ENCODE data around the gene NKAP. TPM values are rescaled to one million over a fixed set of nuclear protein-coding genes. Genes with fewer than 3 reads are reported as not detected.
"Not testable (repeated sequence)": the region's sequence is repeated elsewhere in the genome, so short reads cannot be mapped to it uniquely, and the experiment has no call there.

The NKAP gene
- total and polyA plus RNA-seq, 2 experiments from 2014 or later, result 4.8 to 10.4 TPM

DNA sequence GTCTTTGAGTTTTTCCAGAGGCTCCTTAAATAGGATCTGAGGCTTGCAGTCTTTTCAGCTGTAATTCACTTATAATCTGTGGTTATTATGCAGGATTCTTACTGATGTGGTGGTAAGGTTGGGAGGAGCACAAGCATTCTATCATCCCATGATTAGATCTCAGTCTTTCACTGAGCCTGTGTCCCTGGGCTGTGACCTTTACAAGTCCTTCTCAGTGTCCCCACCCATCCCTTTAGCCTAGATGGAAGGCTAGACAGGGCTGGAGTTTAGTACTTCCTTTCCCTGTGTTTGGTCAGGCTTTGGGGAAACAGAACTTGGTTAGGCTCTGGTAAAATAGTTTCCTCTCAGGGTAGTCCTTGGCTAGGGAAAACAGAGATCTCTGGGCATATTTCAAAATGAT, 17.1 kb upstream of the NKAP start (continued):
- TF ChIP-seq, protein P1, sequence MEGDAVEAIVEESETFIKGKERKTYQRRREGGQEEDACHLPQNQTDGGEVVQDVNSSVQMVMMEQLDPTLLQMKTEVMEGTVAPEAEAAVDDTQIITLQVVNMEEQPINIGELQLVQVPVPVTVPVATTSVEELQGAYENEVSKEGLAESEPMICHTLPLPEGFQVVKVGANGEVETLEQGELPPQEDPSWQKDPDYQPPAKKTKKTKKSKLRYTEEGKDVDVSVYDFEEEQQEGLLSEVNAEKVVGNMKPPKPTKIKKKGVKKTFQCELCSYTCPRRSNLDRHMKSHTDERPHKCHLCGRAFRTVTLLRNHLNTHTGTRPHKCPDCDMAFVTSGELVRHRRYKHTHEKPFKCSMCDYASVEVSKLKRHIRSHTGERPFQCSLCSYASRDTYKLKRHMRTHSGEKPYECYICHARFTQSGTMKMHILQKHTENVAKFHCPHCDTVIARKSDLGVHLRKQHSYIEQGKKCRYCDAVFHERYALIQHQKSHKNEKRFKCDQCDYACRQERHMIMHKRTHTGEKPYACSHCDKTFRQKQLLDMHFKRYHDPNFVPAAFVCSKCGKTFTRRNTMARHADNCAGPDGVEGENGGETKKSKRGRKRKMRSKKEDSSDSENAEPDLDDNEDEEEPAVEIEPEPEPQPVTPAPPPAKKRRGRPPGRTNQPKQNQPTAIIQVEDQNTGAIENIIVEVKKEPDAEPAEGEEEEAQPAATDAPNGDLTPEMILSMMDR (conservative IDR thresholded peaks at IDR 0.05; ENCODE audit: low read depth in 2 of 2), result no peak
- TF ChIP-seq ZNF331 (CRISPR knock-in tag; IDR thresholded peaks at IDR 0.05; ENCODE audit: low read depth) (no peak), JUNB (IDR thresholded peaks at IDR 0.05; ENCODE audit: unreplicated experiment) (no peak)

- not testable (repeated sequence) for ATAC-seq; H2AFZ ChIP-seq; H3K27me3 ChIP-seq (ENCODE audit: insufficient read depth); H3K27me3 Mint-ChIP-seq (ENCODE audit: insufficient read depth, low read depth, poor library complexity); H3K4me1 ChIP-seq (ENCODE audit: insufficient read depth); H3K79me2 ChIP-seq (replicated peaks; ENCODE audit: insufficient read depth); H3K27ac ChIP-seq (ENCODE audit: low read depth); H4K20me1 ChIP-seq (replicated peaks; ENCODE audit: insufficient read depth); H3K36me3 Mint-ChIP-seq (ENCODE audit: low read depth); H3K4me3 ChIP-seq; H3K4me2 ChIP-seq; H3K27ac Mint-ChIP-seq; H3K36me3 ChIP-seq (ENCODE audit: insufficient read depth); DNase-seq (ENCODE audit: low spot score); H3K4me1 Mint-ChIP-seq; H3F3A ChIP-seq (replicated peaks; ENCODE audit: low read depth); H3K4me3 Mint-ChIP-seq; H3K9me2 ChIP-seq (ENCODE audit: insufficient read depth)
- peaks cover 10% of the 10 kb centered on the region; the same call in 2 of the 3 replicates for H3K9me3 Mint-ChIP-seq
These were observed 12.4 kb upstream of the NKAP start for GRCh38 chrX:119955807-119956570.

GRCh38 chrX:119954374-119954773, 10.8 kb upstream of the NKAP start:
- H3K4me1 ChIP-seq (ENCODE audit: insufficient read depth), result no peaks in the 10 kb centered on the region
- H3K4me1 Mint-ChIP-seq, result no peaks in the 10 kb centered on the region
- no peaks in the 10 kb centered on the region for H3K79me2 ChIP-seq (replicated peaks; ENCODE audit: insufficient read depth)
- peaks cover 1% of the 10 kb centered on the region for H3K27me3 Mint-ChIP-seq (ENCODE audit: insufficient read depth, low read depth, poor library complexity)
- TF ChIP-seq ZNF331 (CRISPR knock-in tag; IDR thresholded peaks at IDR 0.05; ENCODE audit: low read depth), result no peak
- TF ChIP-seq JUNB (IDR thresholded peaks at IDR 0.05; ENCODE audit: unreplicated experiment), result no peak
- no peak for TF ChIP-seq ZNF114 (CRISPR knock-in tag; IDR thresholded peaks at IDR 0.05)
- TF ChIP-seq, protein P2, sequence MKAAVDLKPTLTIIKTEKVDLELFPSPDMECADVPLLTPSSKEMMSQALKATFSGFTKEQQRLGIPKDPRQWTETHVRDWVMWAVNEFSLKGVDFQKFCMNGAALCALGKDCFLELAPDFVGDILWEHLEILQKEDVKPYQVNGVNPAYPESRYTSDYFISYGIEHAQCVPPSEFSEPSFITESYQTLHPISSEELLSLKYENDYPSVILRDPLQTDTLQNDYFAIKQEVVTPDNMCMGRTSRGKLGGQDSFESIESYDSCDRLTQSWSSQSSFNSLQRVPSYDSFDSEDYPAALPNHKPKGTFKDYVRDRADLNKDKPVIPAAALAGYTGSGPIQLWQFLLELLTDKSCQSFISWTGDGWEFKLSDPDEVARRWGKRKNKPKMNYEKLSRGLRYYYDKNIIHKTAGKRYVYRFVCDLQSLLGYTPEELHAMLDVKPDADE (IDR thresholded peaks at IDR 0.05), result no peak
- H4K20me1 ChIP-seq (replicated peaks; ENCODE audit: insufficient read depth), result no peaks in the 10 kb centered on the region
- no peaks in the 10 kb centered on the region for H3K36me3 ChIP-seq (ENCODE audit: insufficient read depth)
- no peak for ATAC-seq
- H3K9me3 Mint-ChIP-seq, result no peaks in the 10 kb centered on the region; the same call in 1 of the 3 replicates
- no peaks in the 10 kb centered on the region for H3F3A ChIP-seq (replicated peaks; ENCODE audit: low read depth)
- no peak overlapping the region for H3K4me3 Mint-ChIP-seq
- H3K27ac ChIP-seq (ENCODE audit: low read depth), result no peak overlapping the region
- H3K4me3 ChIP-seq, result no peak overlapping the region
- no peaks in the 10 kb centered on the region for H3K27me3 ChIP-seq (ENCODE audit: insufficient read depth)
- no peak for DNase-seq (ENCODE audit: low spot score)
- H3K36me3 Mint-ChIP-seq (ENCODE audit: low read depth), result no peaks in the 10 kb centered on the region
- no peak overlapping the region for H3K27ac Mint-ChIP-seq
- no peak overlapping the region for H3K4me2 ChIP-seq
- H3K9me2 ChIP-seq (ENCODE audit: insufficient read depth), result no peaks in the 10 kb centered on the region
- no peak overlapping the region for H2AFZ ChIP-seq

All from GM23338 (cell line).